B cell (primary cell): ENCODE measurements around the gene DMXL1. TPM values are rescaled to one million over a fixed set of nuclear protein-coding genes. Genes with fewer than 3 reads are reported as not detected.

ENCODE experiments used
- ATAC-seq: fragments of 200-7000 bp; cut with Tn5 transposase; one replicate; pipeline ENCODE4 v1.10.0; 2021; ENCODE audit warnings: low read depth, mild to moderate bottlenecking, moderate number of reproducible peaks, moderate library complexity
- CTCF ChIA-PET: fragments of 350-600 bp; sonication (Branson Sonifier 250); formaldehyde crosslinking; loops from one replicate; lab custom pipeline; 2021; ENCODE audit warnings: antibody characterized with exemption, inconsistent platforms; lab: Charles Lee
- POLR2A ChIA-PET: fragments of 350-600 bp; sonication (Branson Sonifier 250); formaldehyde crosslinking; loops from one replicate; lab custom pipeline; 2021; ENCODE audit warnings: antibody characterized with exemption; lab: Charles Lee
- DNase-seq: peaks from one replicate; pipeline ENCODE4 v3.0.0; 2013
- H2AFZ ChIP-seq: 2 replicates; pipeline ENCODE4 v1.6.1; 2012; ENCODE audit warnings: mild to moderate bottlenecking, low read depth, low read length; ENCODE audit not compliant: insufficient read depth, poor library complexity, severe bottlenecking
- H3K27ac ChIP-seq, 2 donors: 1 replicate in 1 of 2; 2 replicates in 1 of 2; pipeline ENCODE4 v1.5.1; 2012 to 2013; ENCODE audit warnings: low read length in 2 of 2, mild to moderate bottlenecking in 2 of 2, moderate library complexity in 1 of 2
- H3K27me3 ChIP-seq, 4 experiments: fragments of 200-600 bp in 1 of 4; sonication (generic) in 1 of 4; replicated peaks in 1 of 4; 1 replicate in 2 of 4; 2 replicates in 2 of 4; pipeline versions ENCODE4 v1.6.1 to v1.7.0; 2013 to 2016; ENCODE audit warnings: low read length in 3 of 4, mild to moderate bottlenecking in 2 of 4, mixed read lengths in 1 of 4, moderate library complexity in 1 of 4; ENCODE audit not compliant: insufficient read depth in 4 of 4, control insufficient read depth in 3 of 4; ENCODE audit errors: control extremely low read depth in 1 of 4
- H3K36me3 ChIP-seq, 2 experiments: replicated peaks in 1 of 2; 1 replicate in 1 of 2; 2 replicates in 1 of 2; pipeline versions ENCODE4 v1.6.1 to v1.7.1; 2013; ENCODE audit warnings: low read length in 1 of 2; ENCODE audit not compliant: insufficient read depth in 2 of 2, control insufficient read depth in 1 of 2; ENCODE audit errors: control extremely low read depth in 1 of 2, extremely low read depth in 1 of 2
- H3K4me1 ChIP-seq, 2 donors: fragments of 200-600 bp in 1 of 2; sonication (generic) in 1 of 2; 1 replicate in 1 of 2; 2 replicates in 1 of 2; pipeline versions ENCODE4 v1.5.1 to v1.6.1; 2013 to 2017; ENCODE audit warnings: low read length in 2 of 2; ENCODE audit not compliant: control insufficient read depth in 2 of 2, insufficient read depth in 2 of 2
- H3K4me2 ChIP-seq: replicated peaks from 2 replicates; pipeline ENCODE3; 2012; ENCODE audit warnings: mild to moderate bottlenecking, low read depth, low read length; ENCODE audit not compliant: poor library complexity, severe bottlenecking
- H3K4me3 ChIP-seq, 5 experiments: fragments of 200-600 bp in 1 of 5; sonication (generic) in 1 of 5; 1 replicate in 3 of 5; 2 replicates in 2 of 5; pipeline versions ENCODE4 v1.5.1 to v1.7.0; 2011 to 2016; ENCODE audit warnings: low read length in 4 of 5, mild to moderate bottlenecking in 4 of 5, low read depth in 2 of 5, control low read depth in 1 of 5, moderate library complexity in 1 of 5; ENCODE audit not compliant: insufficient read depth in 1 of 5; ENCODE audit errors: control extremely low read depth in 1 of 5, extremely low read depth in 1 of 5
- H3K79me2 ChIP-seq: fragments of 200-600 bp; sonication (generic); one replicate; pipeline ENCODE4 v1.6.0; 2016; ENCODE audit warnings: low read length; ENCODE audit not compliant: control insufficient read depth, insufficient read depth
- H3K9ac ChIP-seq: fragments of 200-600 bp; sonication (generic); 2 replicates; pipeline ENCODE4 v1.6.1; 2017; ENCODE audit warnings: mild to moderate bottlenecking, low read length, moderate library complexity
- H3K9me3 ChIP-seq, 3 donors: one replicate each; pipeline versions ENCODE4 v1.6.1 to v1.7.1; 2013; ENCODE audit warnings: low read length in 2 of 3; ENCODE audit not compliant: control insufficient read depth in 2 of 3, insufficient read depth in 1 of 3; ENCODE audit errors: control extremely low read depth in 1 of 3
- H4K20me1 ChIP-seq: 2 replicates; pipeline ENCODE4 v1.6.0; 2012; ENCODE audit warnings: mild to moderate bottlenecking, low read length; ENCODE audit not compliant: insufficient read depth, control insufficient read depth, poor library complexity, severe bottlenecking
- H3K27ac Mint-ChIP-seq: one replicate; pipeline ENCODE4 v1.8.0; 2021; ENCODE audit warnings: mixed read lengths
- H3K27me3 Mint-ChIP-seq: one replicate; pipeline ENCODE4 v1.8.0; 2021; ENCODE audit warnings: mixed read lengths
- H3K4me1 Mint-ChIP-seq: one replicate; pipeline ENCODE4 v1.8.0; 2021; ENCODE audit warnings: mixed read lengths
- H3K4me3 Mint-ChIP-seq: one replicate; pipeline ENCODE4 v1.8.0; 2021; ENCODE audit warnings: mixed read lengths
- H3K9me3 Mint-ChIP-seq: one replicate; pipeline ENCODE4 v1.8.0; 2022; ENCODE audit warnings: mixed read lengths; ENCODE audit not compliant: insufficient read depth
- CTCF ChIP-seq: fragments of 200-600 bp; IDR thresholded peaks from one replicate; pipeline ENCODE4 v1.8.0; 2022; ENCODE audit warnings: antibody characterized with exemption, mild to moderate bottlenecking
- EZH2 ChIP-seq: IDR thresholded peaks from 2 replicates; pipeline ENCODE4 v1.6.1; 2012; ENCODE audit warnings: borderline replicate concordance, low read depth, mild to moderate bottlenecking, moderate library complexity, low read length; ENCODE audit not compliant: insufficient read depth, poor library complexity, severe bottlenecking
- WGBS: methylation state at CpG from one replicate; pipeline ENCODE4 v1.1.5; 2013; ENCODE audit warnings: missing lambda C conversion rate; ENCODE audit not compliant: insufficient coverage; 5-methylcytosine and 5-hydroxymethylcytosine counted together
- intact Hi-C: fragments of 100-400 bp; cut with micrococcal nuclease; formaldehyde crosslinking; loops from one replicate; pipeline ENCODE4 v1.10.0; 2022
- polyA plus RNA-seq: library from polyadenylated mRNA; depleted of rRNA; stranded (reverse); fragments of >200 nt; gene quantifications from 2 replicates; pipeline ENCODE4 v1.2.3, GENCODE V29; 2012
- total RNA-seq, 2 donors: library from RNA; stranded (reverse); fragments of 120-200 nt in 1 of 2; gene quantifications; 1 replicate in 1 of 2; 2 replicates in 1 of 2; pipeline versions ENCODE4 v1.2.3 to v1.2.4, GENCODE V29; 2013 to 2022

Gene DMXL1
- total and polyA plus RNA-seq, 2 donors (not counting 1 experiment from before 2014, with no cell fraction given) = 37.9 to 129 TPM

- peaks cover 8% of the 10 kb centered on the region for H3K4me1 Mint-ChIP-seq
- H2AFZ ChIP-seq = no peak overlapping the region
- no peaks in the 10 kb centered on the region for H3K27me3 Mint-ChIP-seq
- H3K4me3 Mint-ChIP-seq = no peak overlapping the region
- peak overlapping the region; percentile 8 for H3K27ac Mint-ChIP-seq
- H3K36me3 ChIP-seq = peaks cover 1 to 38% of the 10 kb centered on the region in 2 experiments
- no peak overlapping the region for H3K27ac ChIP-seq
- 90% methylated on average over 2 of the region's 2 CpGs for WGBS
- H3K9ac ChIP-seq = no peak overlapping the region
- TF ChIP-seq EZH2 = no peak
- TF ChIP-seq CTCF = no peak
- peaks cover 6% of the 10 kb centered on the region for H3K9me3 Mint-ChIP-seq
- POLR2A ChIA-PET = no interaction called here
- no peak for ATAC-seq
- H3K4me2 ChIP-seq = no peak overlapping the region
- H4K20me1 ChIP-seq = no peaks in the 10 kb centered on the region
- CTCF ChIA-PET = interaction anchor here (0.9 to 1.4 kb wide), 2 partner anchors 170 to 253 kb away, joined by 3 to 5 read pairs; partner anchors contain the start of gene DTWD2
- H3K9me3 ChIP-seq = peaks cover 0 to 3% (median 2%) of the 10 kb centered on the region in 3 donors
- DNase-seq = no peak
- peaks cover 6% of the 10 kb centered on the region for H3K79me2 ChIP-seq
- H3K4me3 ChIP-seq = no peak overlapping the region
- no peaks in the 10 kb centered on the region for H3K27me3 ChIP-seq
- no peaks in the 10 kb centered on the region for H3K4me1 ChIP-seq
- intact Hi-C loops = no loop called here
These were observed 87.3 kb downstream of the DMXL1 start for GRCh38 chr5:119158144-119158543.

- Histone ChIP-seq H3K4me1 (no peaks in the 10 kb centered on the region), H3K36me3 (peaks cover 0 to 47% of the 10 kb centered on the region in 2 experiments), H2AFZ (no peak overlapping the region), H4K20me1 (no peaks in the 10 kb centered on the region), H3K79me2 (peaks cover 6% of the 10 kb centered on the region), H3K4me2 (no peak overlapping the region), H3K9ac (no peak overlapping the region), H3K9me3 (peaks cover 0 to 3% (median 2%) of the 10 kb centered on the region in 3 donors), H3K27ac (no peak overlapping the region), H3K4me3 (no peak overlapping the region), H3K27me3 (no peaks in the 10 kb centered on the region)
- no peaks in the 10 kb centered on the region for H3K27me3 Mint-ChIP-seq
- H3K4me3 Mint-ChIP-seq = no peak overlapping the region
- ATAC-seq = no peak
- 95% methylated on average over 4 of the region's 4 CpGs for WGBS
- H3K9me3 Mint-ChIP-seq = peaks cover 3% of the 10 kb centered on the region
- intact Hi-C loops = no loop called here
- CTCF ChIA-PET = interaction anchor here (0.6 to 1.4 kb wide), 2 partner anchors 21 to 173 kb away, joined by 3 read pairs; partner anchors contain the start of gene DTWD2
- DNase-seq = no peak
- H3K27ac Mint-ChIP-seq = no peak overlapping the region
- TF ChIP-seq EZH2 = no peak
- no peak for TF ChIP-seq CTCF
- H3K4me1 Mint-ChIP-seq = peaks cover 8% of the 10 kb centered on the region
- POLR2A ChIA-PET = no interaction called here
These were observed 90.5 kb downstream of the DMXL1 start for GRCh38 chr5:119161430-119161829.
